Endodermal cell (in vitro differentiated cells): ENCODE results near the gene ARHGAP26. TPM values are rescaled to one million over a fixed set of nuclear protein-coding genes. Genes with fewer than 3 reads are reported as not detected.

Experiments used
- DNase-seq: peaks from one replicate; pipeline ENCODE4 v3.0.0-alpha.2; 2017
- H3K27ac ChIP-seq: 2 replicates; pipeline ENCODE4 v1.5.1; 2013; ENCODE audit warnings: mild to moderate bottlenecking, low read depth, low read length, moderate library complexity
- H3K27me3 ChIP-seq: 2 replicates; pipeline ENCODE4 v1.6.1; 2013; ENCODE audit warnings: mild to moderate bottlenecking, low read length, moderate library complexity; ENCODE audit not compliant: insufficient read depth, control insufficient read depth, poor library complexity, severe bottlenecking
- H3K36me3 ChIP-seq: 2 replicates; pipeline ENCODE4 v1.7.0; 2013; ENCODE audit warnings: mild to moderate bottlenecking, low read length, moderate library complexity; ENCODE audit not compliant: control insufficient read depth, insufficient read depth
- H3K4me1 ChIP-seq: one replicate; pipeline ENCODE4 v1.7.0; 2013; ENCODE audit warnings: low read length; ENCODE audit not compliant: control insufficient read depth, insufficient read depth
- H3K4me3 ChIP-seq: 2 replicates; pipeline ENCODE4 v1.5.1; 2013; ENCODE audit warnings: mild to moderate bottlenecking, low read length, moderate library complexity
- H3K9ac ChIP-seq: 2 replicates; pipeline ENCODE4 v1.6.1; 2013; ENCODE audit warnings: mild to moderate bottlenecking, low read length, moderate library complexity; ENCODE audit not compliant: poor library complexity, severe bottlenecking; ENCODE audit errors: extremely low read depth
- H3K9me3 ChIP-seq: 2 replicates; pipeline ENCODE4 v1.6.1; 2013; ENCODE audit warnings: mild to moderate bottlenecking, low read length, moderate library complexity; ENCODE audit not compliant: control insufficient read depth
- H3K27ac Mint-ChIP-seq: 2 replicates; pipeline ENCODE4 v1.8.0; 2020; ENCODE audit warnings: mixed read lengths
- H3K27me3 Mint-ChIP-seq: 2 replicates; pipeline ENCODE4 v1.8.0; 2021; ENCODE audit warnings: mild to moderate bottlenecking, mixed read lengths; ENCODE audit not compliant: insufficient read depth
- H3K36me3 Mint-ChIP-seq: 2 replicates; pipeline ENCODE4 v1.8.0; 2020; ENCODE audit warnings: low read depth, mixed read lengths
- H3K4me1 Mint-ChIP-seq: 2 replicates; pipeline ENCODE4 v1.8.0; 2020; ENCODE audit warnings: mixed read lengths
- H3K4me3 Mint-ChIP-seq: 2 replicates; pipeline ENCODE4 v1.8.0; 2020; ENCODE audit warnings: mild to moderate bottlenecking, moderate library complexity, mixed read lengths
- H3K9me3 Mint-ChIP-seq: 2 replicates; pipeline ENCODE4 v1.8.0; 2020; ENCODE audit warnings: mild to moderate bottlenecking, mixed read lengths
- whole genome bisulfite sequencing, 2 experiments: methylation state at CpG; one replicate each; pipeline versions ENCODE4 v1.1.5 to v1.1.7; 2013; ENCODE audit warnings: missing lambda C conversion rate in 2 of 2, mixed read lengths in 1 of 2; ENCODE audit not compliant: insufficient coverage in 1 of 2, insufficient read length in 1 of 2; 5-methylcytosine and 5-hydroxymethylcytosine counted together
- total RNA-seq, 2 donors: library from RNA; stranded (reverse); fragmentation: NEBNext Ultra II Directional in 1 of 2; extraction: Animal tissue kit (Norgen Biotek cat#: 25700) in 1 of 2; gene quantifications; 2 replicates in 1 of 2; 3 replicates in 1 of 2; pipeline ENCODE4 v1.2.1, GENCODE V29; 2021
- TF ChIP-seq, protein P1 (sequence below): fragments of 200-600 bp; sonication (generic); conservative IDR thresholded peaks from 2 replicates; pipeline ENCODE4 v1.5.0; 2021; ENCODE audit warnings: antibody characterized with exemption, mild to moderate bottlenecking

Gene ARHGAP26
- total RNA-seq, 2 donors from 2014 or later: 49.2 to 60.5 TPM

DNA sequence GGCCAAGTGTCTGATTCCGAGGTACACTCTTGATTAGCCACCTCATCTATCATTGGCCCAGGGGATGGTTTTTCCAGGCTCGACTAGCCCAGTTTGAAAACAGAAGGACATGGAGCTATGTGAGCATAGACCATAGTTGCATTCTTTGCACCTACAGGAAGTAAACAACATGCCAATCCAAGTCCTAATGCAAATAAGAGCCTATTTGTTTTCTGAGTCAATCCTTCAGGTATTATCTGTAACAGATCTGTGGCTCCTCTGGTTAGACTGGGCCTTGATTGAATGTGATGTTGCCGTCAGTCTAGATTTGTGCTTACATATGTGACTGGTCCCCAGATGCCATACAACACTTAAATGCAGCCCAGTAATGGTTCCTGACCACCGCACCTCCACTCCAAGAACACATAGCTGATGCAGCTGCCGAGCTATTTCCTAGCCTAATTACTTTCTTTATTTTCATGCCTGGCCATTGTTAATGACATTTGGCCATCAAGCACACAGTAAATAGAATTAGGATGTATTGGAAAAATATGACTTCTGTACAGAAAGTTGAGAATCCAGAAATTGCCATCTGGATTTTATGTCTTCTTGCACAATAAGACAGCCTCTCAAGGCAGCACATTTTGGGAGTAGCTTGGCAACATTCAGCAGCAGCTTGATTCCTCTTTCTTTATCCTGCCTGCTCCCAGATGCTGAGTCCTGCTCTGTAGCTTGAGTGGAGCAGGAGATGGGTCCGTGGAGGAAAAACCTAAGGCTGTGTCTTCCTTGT is 29.5 kb upstream of the ARHGAP26 start:
- no peaks in the 10 kb centered on the region for H3K9me3 Mint-ChIP-seq
- no peaks in the 10 kb centered on the region for H3K36me3 Mint-ChIP-seq
- 90 to 93% methylated on average over 3 to 6 of the region's 6 CpGs for WGBS, 2 experiments
- Histone ChIP-seq H3K36me3 (no peaks in the 10 kb centered on the region), H3K27ac (no peak overlapping the region), H3K27me3 (no peaks in the 10 kb centered on the region), H3K4me1 (no peaks in the 10 kb centered on the region), H3K9ac (no peak overlapping the region), H3K4me3 (no peak overlapping the region), H3K9me3 (no peaks in the 10 kb centered on the region)
- peaks cover 35% of the 10 kb centered on the region for H3K4me1 Mint-ChIP-seq
- TF ChIP-seq, protein P1, sequence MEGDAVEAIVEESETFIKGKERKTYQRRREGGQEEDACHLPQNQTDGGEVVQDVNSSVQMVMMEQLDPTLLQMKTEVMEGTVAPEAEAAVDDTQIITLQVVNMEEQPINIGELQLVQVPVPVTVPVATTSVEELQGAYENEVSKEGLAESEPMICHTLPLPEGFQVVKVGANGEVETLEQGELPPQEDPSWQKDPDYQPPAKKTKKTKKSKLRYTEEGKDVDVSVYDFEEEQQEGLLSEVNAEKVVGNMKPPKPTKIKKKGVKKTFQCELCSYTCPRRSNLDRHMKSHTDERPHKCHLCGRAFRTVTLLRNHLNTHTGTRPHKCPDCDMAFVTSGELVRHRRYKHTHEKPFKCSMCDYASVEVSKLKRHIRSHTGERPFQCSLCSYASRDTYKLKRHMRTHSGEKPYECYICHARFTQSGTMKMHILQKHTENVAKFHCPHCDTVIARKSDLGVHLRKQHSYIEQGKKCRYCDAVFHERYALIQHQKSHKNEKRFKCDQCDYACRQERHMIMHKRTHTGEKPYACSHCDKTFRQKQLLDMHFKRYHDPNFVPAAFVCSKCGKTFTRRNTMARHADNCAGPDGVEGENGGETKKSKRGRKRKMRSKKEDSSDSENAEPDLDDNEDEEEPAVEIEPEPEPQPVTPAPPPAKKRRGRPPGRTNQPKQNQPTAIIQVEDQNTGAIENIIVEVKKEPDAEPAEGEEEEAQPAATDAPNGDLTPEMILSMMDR: no peak
- H3K4me3 Mint-ChIP-seq: no peak overlapping the region
- H3K27me3 Mint-ChIP-seq: no peaks in the 10 kb centered on the region
- H3K27ac Mint-ChIP-seq: peak overlapping the region; percentile 46
- no peak for DNase-seq

DNA sequence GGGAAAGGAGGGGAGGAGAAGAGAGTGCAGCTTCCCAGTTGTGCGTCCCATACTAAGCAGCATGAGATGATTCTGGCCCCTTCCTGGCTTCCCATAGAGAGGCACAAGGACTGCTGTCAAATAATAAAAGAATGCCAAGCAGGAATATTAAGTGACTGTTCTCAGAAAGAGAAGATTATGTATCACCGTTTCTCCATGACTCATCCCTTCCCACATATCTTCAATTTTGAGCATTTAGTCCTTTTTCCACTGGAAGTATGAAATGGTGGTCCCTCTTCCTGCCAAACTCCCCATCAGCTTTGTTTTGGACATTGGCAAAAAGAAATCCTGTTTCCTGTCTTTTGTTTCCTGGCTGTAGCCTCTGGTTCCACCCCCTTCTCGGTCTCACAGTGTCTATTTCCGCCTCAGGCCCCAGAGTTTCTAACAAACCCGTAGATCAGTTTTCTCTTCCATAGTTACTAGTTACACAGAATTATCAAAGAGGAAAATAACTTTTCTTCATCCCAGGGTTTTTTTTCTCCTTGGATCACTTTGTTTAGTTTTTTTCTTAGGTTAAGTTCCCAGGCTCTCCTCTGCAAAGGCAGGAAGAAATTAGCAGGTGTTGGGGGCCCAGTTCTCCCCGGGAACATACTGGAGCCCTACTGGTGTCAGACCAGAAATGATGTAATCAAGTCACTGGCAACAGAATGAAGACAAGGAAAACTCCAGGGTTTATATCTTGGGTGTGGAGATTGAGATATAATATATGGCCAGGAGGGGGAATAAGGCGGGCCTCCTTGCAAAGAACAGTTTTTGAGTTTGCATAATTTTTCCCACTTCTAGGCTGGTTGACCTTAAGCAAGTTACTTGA is 26.4 kb upstream of the ARHGAP26 start:
- H3K4me3 Mint-ChIP-seq: no peak overlapping the region
- no peak for DNase-seq
- TF ChIP-seq, protein P1: no peak
- no peak overlapping the region for H3K27ac Mint-ChIP-seq
- H3K36me3 Mint-ChIP-seq: no peaks in the 10 kb centered on the region
- no peaks in the 10 kb centered on the region for H3K4me1 ChIP-seq
- H3K4me1 Mint-ChIP-seq: peaks cover 30% of the 10 kb centered on the region
- H3K9me3 ChIP-seq: no peaks in the 10 kb centered on the region
- no peaks in the 10 kb centered on the region for H3K27me3 ChIP-seq
- H3K36me3 ChIP-seq: no peaks in the 10 kb centered on the region
- WGBS, 2 experiments: 58 to 82% methylated on average over 3 to 7 of the region's 7 CpGs
- H3K27ac ChIP-seq: peak overlapping the region; percentile 79
- H3K9me3 Mint-ChIP-seq: no peaks in the 10 kb centered on the region
- H3K4me3 ChIP-seq: no peak overlapping the region
- no peak overlapping the region for H3K9ac ChIP-seq
- H3K27me3 Mint-ChIP-seq: no peaks in the 10 kb centered on the region

DNA sequence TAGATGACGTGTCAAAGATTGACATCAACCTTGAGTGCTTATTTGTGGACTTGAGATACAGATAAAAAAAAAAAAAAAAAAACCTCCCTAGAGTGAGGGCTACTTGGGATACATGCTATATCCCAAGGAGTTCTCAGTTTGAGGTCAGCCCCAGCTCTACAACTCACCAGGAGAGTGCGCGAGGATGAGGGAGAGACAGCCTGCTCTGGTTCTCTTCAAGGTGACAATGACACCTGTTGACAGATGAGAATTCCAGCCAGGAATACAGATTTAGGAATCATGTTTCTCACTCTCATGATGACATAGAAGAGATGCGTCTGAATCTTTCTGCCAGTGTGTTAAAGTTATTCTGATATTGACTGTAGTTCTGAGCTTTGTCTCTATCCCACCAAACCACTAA is 24.9 kb upstream of the ARHGAP26 start:
- H3K36me3 Mint-ChIP-seq: no peaks in the 10 kb centered on the region
- Histone ChIP-seq H3K9ac (no peak overlapping the region), H3K4me1 (no peaks in the 10 kb centered on the region), H3K36me3 (no peaks in the 10 kb centered on the region), H3K27me3 (no peaks in the 10 kb centered on the region), H3K4me3 (no peak overlapping the region), H3K27ac (no peak overlapping the region), H3K9me3 (no peaks in the 10 kb centered on the region)
- H3K9me3 Mint-ChIP-seq: no peaks in the 10 kb centered on the region
- peaks cover 21% of the 10 kb centered on the region for H3K4me1 Mint-ChIP-seq
- WGBS, 2 experiments: 93% methylated on average over 2 to 4 of the region's 4 CpGs
- no peak overlapping the region for H3K27ac Mint-ChIP-seq
- H3K27me3 Mint-ChIP-seq: no peaks in the 10 kb centered on the region
- no peak overlapping the region for H3K4me3 Mint-ChIP-seq
- no peak for DNase-seq
- TF ChIP-seq, protein P1: no peak
